Measurements from ENCODE around the gene SRP9.

SRP9 gene

DNA sequence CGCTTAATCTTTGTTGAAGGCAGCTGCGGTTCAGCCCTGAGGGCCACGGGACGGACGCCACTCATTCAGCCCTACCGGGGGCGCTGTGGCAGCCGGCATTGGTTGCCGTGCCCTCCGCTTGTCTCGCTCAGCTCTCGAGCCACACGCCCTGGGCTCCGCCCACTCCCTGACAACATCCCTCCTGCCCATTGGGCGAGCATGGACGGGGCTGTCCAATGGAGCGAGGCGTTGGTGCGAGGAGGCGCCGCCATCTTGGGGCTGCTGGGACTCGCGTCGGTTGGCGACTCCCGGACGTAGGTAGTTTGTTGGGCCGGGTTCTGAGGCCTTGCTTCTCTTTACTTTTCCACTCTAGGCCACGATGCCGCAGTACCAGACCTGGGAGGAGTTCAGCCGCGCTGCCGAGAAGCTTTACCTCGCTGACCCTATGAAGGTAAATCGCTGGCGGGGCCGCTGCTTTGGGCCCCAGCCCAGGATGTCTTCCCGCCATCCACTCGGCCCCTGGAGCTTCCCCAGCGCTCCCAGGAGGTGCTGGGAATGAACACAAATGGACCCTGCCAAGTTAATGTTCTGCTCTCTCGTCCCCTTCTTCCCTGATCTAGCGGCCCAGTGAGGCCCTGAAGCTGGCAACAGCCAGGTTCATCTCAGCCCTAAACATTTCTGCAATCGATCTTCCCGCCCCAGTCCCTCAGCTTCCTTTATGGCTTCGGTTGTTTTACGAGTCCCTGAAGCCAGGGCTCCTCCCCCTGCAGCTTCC, at the start of gene SRP9:
Gene SRP9, plus strand, starts transcription at position 244 of the 754 bp plus-strand sequence. Its CDS starts 115 bp downstream, at position 359.
- DNase-seq: peak; percentile 61

GRCh38 chr1:225731491-225731890, 46.1 kb upstream of the SRP9 start:
- DNase-seq: no peak

DNA sequence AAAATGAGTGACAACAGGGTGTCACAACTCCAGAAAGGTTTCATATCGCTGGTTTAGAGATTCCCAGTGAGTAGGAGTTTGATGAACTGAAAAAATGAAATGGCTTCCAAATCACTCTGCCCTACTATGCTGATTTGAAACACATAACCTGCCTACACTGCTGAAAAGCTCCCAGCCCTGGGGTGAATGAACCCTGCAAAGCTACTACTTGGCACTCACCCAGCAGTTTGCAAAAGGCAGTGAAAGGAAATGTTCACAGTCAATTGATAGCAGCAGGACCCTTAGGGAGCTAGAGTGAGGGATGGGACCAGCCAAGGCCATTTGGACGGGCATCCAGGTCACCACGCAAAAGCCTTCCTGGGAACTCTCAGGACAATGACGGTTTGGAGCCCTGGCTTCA, 44.4 kb upstream of the SRP9 start:
- no peak for DNase-seq

DNA sequence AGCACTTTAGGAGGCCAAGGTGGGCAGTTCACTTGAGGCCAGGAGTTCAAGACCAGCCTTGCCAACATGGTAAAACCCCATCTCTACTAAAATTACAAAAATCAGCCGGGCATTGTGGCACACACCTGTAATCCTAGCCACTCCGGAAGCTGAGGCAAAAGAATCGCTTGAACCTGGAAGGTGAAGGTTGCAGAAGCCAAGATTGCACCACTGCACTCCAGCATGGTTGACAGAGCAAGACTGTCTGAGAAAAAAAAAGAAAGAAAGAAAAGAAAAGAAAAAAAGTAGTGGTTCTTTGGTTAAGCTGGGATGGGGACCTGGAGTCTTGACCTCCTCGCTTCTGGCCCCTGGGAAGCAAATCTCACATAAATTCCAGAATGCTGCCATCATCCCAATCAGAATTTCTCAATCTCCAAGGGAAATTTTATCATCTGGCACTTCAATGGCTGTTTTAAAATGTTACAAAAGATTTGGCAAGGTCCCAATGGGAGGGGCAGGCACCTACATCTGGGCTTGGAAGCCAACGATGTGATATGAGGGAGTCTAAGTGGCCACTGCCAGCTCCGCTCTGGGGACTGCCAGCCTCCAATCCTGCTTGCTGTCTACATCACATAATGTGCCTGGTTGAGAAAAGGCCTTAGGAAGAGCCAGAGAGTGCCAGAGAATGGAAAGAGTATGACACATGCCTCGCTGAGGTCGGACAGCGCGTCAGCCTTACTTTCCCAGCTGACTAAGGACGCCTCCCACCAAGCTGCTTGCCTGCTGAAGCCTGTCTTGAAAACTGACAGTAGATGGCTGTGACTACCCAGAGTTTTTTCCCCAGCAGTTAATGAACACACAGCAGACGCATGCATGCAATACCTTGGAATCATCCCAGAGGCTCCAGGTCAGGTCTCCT, 42.1 kb upstream of the SRP9 start:
- no peak for DNase-seq

- DNase-seq: no peak
Observed at GRCh38 chr1:225736437-225737098, 41.1 kb upstream of the SRP9 start.

- DNase-seq: no peak
Observed at GRCh38 chr1:225737161-225737560, 40.5 kb upstream of the SRP9 start.

GRCh38 chr1:225737866-225738265, 39.8 kb upstream of the SRP9 start:
- DNase-seq: no peak

DNA sequence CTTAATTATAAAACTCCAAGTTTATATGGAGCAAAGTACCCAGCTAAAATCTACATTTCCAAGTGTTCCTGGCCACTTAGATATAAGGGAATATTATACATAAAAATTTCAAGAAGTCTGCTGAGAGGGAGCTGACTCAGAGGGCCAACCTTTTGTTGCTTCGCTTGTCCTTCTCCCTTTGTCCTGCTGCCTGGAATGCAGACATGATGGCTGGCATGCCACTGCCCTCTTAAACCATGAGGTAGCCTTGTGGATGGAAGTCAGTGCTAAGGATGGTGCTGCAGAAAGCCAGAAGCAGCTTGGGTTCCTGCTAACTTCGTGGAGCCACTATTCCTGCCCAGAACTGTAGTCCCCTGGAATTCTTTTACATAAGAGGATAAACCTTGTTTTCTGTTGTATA, 38.9 kb upstream of the SRP9 start:
- no peak for DNase-seq

GRCh38 chr1:225739542-225740107, 38.0 kb upstream of the SRP9 start:
- no peak for DNase-seq

DNA sequence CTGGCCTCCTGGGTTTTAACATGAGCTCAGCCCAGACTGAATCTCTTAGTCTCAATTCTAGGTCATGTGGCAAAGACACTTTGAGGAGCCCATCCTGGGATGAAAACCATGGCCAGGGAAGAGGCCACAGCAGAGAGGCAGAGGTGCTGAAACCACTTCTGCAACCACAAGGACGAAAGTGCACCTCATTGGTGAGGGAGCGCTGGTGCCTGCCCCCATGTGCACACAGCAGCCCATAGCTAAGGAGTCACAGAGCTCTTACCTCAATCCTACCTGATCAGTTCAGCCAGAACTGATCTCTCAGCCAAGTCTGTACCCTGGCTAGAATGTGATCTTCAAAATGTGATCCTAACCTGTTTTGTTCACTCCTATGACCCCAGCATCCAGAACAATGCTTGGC, 32.9 kb upstream of the SRP9 start:
- DNase-seq: no peak

DNA sequence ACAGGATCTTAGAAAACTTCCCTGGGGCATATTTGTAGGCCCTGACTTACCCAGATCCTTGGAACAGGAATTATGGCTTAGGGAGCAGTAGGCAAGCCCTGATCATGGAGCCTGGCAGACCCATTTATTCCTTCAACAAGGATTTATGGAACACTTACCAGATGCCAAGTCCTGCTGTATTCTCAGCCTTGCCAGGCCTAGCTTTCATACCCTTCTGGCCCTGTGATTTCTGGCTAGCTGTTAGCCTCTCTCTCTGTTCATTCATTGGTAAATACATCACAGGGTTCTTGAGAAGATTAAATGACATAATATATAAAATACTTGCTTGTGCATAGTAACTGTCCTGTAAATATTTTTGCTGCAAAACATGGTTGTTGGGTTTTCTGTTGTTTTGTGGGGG, 32.4 kb upstream of the SRP9 start:
- no peak for DNase-seq

DNA sequence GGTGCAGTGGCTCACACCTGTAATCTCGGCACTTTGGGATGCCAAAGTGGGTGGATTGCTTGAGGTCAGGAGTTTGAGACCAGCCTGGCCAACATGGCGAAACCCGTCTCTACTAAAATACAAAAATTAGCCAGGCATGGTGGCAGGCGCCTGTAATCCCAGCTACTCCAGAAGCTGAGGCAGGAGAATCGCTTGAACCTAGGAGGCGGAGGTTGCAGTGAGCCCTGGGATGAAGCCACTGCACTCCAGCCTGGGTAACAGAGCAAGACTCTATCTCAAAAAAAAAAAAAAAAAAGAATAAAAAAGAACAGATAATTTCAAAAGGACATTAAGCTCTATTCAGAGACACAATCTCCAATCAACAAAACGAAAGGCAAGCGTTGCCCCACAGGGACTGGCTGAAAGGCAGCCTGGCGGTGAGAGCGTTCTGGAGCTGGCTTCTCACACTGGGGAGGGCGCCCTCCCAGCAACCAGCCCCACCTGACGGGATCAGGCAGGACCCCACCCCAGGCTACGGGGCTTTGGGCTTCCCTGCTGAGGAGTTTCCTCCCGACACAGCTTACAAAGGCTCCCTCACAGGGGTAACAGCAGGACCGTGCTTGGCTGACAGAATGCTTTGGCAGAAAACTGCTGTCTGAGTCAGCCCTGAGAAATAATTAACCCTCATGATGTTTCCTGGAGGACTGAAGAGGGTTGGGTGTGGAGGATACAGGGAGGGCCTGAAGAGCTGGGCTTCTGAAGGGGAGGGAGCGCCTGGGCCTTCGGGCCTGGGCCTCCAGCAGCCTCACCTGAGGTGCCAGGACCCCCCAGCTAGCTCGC, 31.1 kb upstream of the SRP9 start:
- no peak for DNase-seq

DNA sequence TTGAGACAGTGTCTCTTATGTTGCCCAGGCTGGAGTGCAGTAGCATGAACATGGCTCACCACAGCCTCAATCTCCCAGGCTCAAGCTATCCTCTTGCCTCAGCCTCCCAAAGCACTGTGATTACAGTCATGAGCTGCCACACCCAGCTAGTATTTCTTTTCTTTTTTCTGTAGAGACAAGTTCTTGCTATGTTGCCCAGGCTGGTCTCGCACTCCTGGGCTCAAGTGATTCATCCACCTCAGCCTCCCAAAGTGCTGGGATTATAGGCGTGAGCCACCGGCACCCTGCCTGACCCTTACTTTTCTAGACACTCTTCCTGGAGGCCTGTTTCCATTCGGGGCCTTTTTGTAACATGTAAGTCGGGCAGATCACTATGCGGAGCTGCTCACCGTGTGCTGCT, 30.1 kb upstream of the SRP9 start:
- DNase-seq: no peak

- DNase-seq: no peak
Observed at GRCh38 chr1:225748529-225748928, 29.1 kb upstream of the SRP9 start.

DNA sequence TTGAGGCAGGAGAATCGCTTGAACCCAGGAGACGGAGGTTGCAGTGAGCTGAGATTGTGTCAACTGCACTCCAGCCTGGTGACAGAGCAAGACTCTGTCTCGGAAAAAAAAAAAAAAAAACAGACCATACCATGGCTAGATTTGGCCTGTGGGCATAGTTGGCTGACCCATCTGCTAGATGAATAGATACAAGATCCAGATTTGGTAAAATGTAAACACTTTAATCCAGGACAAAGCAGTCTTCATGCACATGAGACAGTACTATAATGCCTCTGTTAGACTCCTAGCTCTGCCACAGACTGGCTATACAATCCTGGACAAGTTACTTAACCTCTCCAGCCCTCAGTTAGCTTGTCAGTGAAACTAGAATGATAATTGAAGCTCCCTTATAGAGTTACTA, 27.9 kb upstream of the SRP9 start:
- no peak for DNase-seq

DNA sequence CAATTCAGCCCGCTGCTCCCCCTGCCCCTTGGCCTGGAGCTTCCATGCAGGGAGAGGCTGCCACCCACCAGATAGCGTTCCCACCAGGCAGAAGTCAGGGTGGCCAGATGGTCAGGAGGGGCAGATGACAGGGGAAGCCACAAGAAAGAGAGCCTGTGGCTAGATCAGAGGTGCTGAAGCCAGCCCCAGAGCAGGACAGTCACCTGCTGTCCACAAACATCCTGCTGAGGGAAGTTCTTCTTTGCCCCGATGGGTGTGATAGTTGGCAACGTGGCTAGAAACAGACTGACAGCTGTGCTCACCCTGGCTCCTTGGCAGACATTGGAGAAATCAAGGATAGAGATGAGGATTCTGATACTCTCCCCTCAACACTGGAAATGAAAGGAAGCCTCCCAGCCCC, 27.2 kb upstream of the SRP9 start:
- DNase-seq: no peak

GRCh38 chr1:225750875-225751824, 26.5 kb upstream of the SRP9 start:
- DNase-seq: no peak

- no peak for DNase-seq
Observed at GRCh38 chr1:225752245-225752644, 25.4 kb upstream of the SRP9 start.

DNA sequence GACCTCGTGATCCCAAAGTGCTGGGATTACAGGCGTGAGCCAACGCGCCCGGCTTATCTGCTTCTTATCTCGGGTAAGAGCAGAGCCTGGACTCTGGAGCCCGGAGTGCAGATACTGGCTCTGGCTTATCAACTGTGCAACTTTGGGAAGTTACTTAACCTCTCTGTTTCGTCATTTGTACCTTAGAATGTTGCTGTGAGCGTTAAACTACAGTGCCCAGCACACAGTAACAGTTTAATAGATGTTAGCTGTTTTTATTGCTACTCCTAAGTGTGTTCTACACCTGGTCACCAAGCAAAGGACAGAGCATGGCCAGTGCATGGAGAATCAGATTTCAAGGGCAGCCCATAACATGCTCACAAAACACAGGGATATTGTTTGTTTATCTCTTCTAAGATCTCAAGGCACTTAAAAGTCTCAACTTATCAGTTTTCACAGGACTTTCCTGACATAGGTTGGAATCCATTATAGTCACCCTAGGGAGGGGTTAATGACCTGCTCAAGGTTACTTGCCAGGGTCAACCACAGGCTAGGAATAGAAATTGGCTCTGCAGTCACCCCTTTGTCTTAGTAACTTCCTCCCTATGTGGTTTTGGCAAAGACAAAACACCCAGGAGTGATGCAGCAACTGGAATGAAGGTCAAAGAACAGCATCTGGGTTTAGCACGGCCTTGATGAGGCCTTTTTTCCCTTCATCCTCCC, 22.5 kb upstream of the SRP9 start:
- DNase-seq: no peak

GRCh38 chr1:225755671-225756319, 21.8 kb upstream of the SRP9 start:
- no peak for DNase-seq
